IPS DF 4.7 (cell line): ENCODE data around the gene ABCC5.

ENCODE experiments used
- DNase-seq: peaks from one replicate; pipeline ENCODE4 v3.0.0-alpha.2; 2013; ENCODE audit warnings: low spot score; ENCODE audit errors: extremely low read depth

The ABCC5 gene

DNA sequence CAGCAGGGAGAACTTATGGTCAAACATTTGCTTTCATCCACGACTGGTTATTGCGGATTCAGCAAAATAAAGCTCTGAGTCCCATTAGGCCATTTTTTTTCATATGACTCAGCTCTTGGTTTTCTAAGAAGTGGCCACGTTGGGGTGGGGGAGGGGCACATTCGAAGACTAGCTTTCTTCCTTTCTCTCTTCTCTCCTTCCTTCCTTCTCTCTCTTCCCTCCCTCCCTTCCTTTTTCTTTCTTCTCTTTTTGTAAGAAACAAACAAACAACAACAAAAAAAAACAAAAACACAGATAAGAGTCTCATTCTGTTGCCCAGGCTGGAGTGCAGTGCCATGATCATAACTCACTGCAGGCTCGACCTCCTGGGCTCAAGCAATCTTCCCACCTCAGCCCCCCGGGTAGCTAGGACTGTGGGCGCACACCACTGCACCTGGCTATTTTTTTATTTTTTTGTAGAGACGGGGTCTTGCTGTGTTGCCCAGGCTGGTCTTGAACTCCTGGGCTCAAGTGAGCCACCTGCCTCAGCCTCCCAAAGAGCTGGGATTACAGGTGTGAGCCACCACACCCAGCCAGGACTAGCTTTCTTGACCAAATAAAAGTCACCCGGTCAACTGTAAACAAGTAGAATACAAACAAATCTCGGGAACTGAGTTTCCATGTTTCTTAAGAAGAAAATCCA is 41.6 kb downstream of the ABCC5 start:
- no peak for DNase-seq

- no peak for DNase-seq
Observed at GRCh38 chr3:183968666-183969245, 48.9 kb downstream of the ABCC5 start.

- DNase-seq: no peak
Observed at GRCh38 chr3:183967693-183968092, 50.0 kb downstream of the ABCC5 start.

GRCh38 chr3:183966361-183966791 is 51.3 kb downstream of the ABCC5 start:
- no peak for DNase-seq

- DNase-seq: no peak
Observed at GRCh38 chr3:183962807-183963206, 54.9 kb downstream of the ABCC5 start.

GRCh38 chr3:183959214-183959613 is 58.5 kb downstream of the ABCC5 start:
- DNase-seq: no peak

DNA sequence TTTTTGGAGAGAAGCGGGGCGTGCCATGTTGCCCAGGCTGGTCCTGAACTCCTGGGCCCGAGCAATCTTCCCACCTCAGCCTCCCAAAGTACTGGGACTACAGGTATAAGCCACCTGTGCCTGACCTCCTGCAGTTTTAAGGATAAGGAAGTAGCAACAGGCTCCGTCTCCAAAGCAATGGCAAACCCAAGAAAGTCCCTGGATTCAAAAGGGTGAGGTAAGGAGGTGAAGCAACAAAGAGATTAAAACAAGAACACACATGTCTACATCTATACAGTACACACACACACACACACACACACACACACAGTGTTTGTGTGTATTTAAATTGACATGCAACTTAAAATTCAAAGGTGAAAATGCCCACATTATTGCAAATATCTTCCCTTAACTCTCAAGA is 58.9 kb downstream of the ABCC5 start:
- no peak for DNase-seq

- no peak for DNase-seq
Observed at GRCh38 chr3:183958226-183958625, 59.5 kb downstream of the ABCC5 start.

DNA sequence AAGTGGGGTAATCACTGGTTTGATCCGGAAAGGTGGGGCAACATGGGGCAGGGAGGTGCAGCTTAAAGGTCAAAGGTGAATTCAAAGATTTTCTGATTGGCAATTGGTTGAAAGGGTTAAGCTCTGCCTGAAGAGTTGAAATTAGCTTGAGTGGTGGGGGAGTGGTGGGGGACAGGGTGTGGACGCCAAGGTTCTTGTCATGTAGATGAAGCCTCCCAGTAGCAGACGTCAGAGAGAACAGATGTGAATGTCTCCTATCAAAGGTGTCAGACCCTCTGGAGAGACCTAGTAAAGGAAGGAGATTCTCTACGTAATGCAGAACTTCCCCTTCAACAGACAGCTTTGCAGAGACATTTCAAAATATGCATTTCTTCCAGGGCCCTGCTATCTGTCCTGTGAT is 62.8 kb downstream of the ABCC5 start:
- peak; percentile 25 for DNase-seq

DNA sequence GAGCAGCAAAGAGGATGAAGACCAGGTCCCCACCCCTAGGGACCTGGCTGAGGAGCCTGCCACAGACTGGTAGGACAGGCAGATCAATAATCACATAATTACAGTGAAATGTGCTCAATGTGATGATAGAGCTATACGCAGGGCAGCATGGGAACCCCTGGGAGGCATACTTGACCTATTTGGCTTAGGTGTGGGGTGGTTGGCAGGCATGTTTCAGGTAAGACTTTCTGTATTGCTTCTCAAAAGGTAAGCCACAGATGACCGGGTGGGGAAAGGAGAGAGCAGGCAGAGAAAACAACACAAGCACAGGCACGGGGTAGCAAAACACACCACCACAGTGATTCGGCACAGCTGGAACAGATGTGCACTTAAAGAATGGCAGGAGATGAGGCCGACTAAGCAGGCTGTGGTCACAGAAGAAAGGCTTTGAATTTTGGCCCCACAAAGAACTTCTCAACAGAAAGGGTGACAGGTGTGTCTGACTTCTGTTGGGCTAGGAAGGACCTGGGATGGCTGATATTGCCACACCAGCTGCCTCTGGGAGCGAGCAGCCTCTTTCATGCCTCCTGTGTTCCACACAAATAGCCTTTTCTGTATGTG is 64.1 kb downstream of the ABCC5 start:
- DNase-seq: no peak

DNA sequence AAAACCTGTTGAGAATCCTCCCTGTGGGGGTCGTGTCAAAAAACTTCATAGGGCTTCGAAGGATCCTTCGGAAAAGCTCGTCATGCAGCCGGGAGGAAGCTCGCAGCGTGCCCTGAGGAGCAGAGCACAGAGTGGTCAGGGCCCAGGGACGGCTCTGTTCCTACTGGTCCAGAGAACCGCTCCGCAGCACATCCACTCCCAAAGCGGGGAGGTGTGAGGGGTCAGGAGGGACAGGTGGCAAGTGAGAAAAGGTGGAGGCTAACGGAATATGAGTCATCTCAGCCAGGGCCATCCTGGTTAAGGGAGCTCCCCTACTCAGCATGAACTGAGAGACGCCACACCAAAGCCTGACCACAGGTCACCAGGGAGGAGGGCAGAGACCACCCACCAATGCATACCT is 66.2 kb downstream of the ABCC5 start:
- no peak for DNase-seq

DNA sequence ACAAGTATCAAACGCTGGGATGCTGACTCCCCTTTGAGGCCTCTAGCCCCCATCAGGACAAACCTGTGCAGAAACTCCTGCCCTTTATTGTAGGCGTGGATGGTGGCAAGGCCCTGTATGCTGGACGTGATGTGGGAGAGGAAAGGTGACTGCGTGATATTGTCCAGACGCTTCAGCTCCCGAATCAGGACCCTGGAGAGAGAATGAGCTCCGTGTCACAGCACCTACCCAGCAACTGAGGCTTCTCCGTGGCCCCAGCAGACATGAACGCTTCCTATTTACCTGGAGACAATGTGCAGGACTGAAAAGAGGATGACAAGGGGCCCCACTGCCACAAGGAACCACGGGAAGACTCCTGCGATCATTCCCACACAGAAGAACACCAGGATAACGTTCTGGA is 68.0 kb downstream of the ABCC5 start:
- DNase-seq: no peak

DNA sequence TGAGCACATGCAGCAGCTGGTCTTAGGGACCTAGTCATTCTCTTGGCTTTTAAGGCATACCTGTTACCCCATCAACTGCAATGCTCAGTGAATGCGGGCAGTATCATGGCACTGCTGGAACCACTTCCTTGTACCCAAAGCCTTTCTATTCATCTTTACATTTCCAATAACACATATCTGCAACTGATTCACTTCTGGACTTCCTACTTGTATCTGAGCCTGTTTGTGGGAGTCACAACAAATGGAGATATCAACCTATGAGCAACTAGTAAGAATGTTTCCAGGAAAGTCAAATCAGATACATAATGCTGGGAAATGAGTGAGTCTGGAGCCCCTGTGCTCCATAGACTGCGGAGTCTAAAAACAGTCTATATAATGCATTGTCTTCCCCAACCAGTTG is 71.6 kb downstream of the ABCC5 start:
- no peak for DNase-seq

DNA sequence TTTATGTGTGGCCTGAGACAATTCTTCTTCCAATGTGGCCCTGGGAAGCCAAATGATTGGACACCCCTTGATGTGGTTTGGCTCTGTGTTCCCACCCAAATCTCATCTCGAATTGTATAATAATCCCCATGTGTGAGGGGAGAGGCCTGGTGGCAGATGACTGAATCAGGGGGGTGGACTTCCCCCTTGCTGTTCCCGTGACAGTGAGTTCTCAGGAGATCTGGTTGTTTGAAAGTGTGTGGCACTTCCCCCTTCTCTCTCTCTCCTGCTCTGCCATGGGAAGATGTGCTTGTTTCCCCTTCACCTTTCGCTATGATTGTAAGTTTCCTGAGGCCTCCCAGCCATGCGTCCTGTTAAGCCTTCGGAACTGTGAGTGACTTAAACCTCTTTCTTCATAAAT is 72.9 kb downstream of the ABCC5 start:
- DNase-seq: no peak

DNA sequence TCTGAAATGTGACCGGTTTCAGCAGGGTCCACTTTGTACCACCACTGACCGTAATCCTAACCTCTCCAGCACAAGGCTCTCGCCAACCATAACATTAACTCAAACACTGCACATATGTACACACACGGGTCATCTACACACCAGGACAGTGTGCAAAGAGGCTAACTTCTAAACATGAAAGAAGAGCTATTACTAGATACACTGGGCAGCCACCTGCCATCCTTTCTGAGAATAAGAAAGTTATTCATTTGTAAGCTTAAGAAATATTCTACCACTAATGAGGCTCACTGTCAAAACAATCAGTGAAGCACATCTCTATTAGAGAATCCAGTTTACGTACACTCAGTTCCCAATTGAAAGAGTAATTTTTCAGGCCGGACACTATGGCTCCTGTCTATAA is 73.9 kb downstream of the ABCC5 start:
- no peak for DNase-seq

GRCh38 chr3:183941216-183941615 is 76.5 kb downstream of the ABCC5 start:
- DNase-seq: no peak

GRCh38 chr3:183937601-183938286 is 79.9 kb downstream of the ABCC5 start:
- no peak for DNase-seq

DNA sequence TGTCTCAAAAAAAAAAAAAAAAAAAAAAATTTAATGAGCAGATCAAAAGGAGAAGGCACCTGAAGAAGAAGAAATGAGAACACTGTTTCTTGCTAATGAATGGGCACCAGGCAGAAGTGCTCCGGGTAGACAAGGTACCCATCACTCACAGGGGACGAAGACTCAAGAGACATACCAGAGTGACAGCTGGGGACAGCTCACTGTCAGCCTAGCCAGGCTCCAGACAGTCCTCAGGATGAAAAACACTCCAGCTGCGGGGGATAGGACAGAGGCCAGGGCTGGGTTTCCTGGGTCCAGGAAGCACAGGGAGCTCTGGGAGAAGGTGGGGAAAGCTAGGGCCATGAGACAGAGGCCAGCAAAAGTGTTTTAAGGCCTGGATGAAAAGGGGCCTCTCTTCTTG is 84.5 kb downstream of the ABCC5 start:
- DNase-seq: no peak

- DNase-seq: no peak
Observed at GRCh38 chr3:183931881-183932280, 85.8 kb downstream of the ABCC5 start.

DNA sequence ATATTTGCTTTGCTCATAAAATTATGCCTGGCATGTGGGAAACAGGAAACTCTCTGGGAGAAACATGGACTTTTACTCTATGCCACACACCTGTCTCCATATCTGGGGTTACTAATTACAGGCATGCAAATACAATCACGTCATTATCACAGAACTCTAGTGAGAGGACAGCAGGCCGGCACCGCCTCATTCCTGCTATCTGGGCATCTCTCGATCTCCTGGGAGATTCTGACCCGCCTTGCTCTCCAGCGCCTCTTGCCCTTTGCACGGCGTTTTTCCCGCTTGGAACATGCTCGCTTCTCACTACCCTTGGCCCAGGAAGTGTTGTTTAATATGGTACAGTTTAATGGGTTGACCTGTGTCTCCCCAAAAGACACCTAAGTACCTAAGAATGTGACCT is 87.6 kb downstream of the ABCC5 start:
- DNase-seq: no peak

GRCh38 chr3:183927059-183927458 is 90.6 kb downstream of the ABCC5 start:
- DNase-seq: no peak

DNA sequence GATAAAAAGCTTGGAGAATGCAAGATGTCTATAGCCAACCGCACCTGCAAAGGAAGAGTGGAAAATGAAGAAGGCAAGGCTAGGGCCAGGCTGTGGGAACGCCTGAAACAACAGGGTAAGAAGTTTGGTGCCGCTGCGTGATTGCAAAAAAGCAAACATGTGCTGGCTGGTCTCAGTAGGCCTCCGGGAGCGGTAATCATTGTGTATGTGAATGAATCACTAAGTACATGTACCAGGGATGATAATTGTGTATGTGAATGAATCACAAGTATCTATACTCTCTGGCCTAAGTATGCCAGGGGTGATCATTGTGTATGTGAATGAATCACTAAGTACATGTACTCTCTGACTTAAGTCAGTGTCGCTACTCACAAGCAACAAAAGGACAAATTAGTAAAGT is 92.7 kb downstream of the ABCC5 start:
- no peak for DNase-seq

- DNase-seq: no peak
Observed at GRCh38 chr3:183924543-183924942, 93.1 kb downstream of the ABCC5 start.
